ENCODE data around the gene PCDHGA11. TPM values are rescaled to one million over a fixed set of nuclear protein-coding genes. Genes with fewer than 3 reads are reported as not detected.
"Not testable (repeated sequence)": the region's sequence is repeated elsewhere in the genome, so short reads cannot be mapped to it uniquely, and the experiment has no call there.

The PCDHGA11 gene
- total RNA-seq, result 1.3 to 2.4 TPM (median 1.4 TPM) in 3 replicates
- long read RNA-seq, partial matches to known transcripts, result 0 of 1 reads
- long read RNA-seq, other reads (novel, unspliced or antisense), result 0 of 1 reads

- Mint-ChIP-seq H3K27me3 (ENCODE audit: low read depth) (no peaks in the 10 kb centered on the region), H3K27ac (ENCODE audit: unreplicated experiment) (no peak within 1 kb of the TSS), H3K9me3 (ENCODE audit: low read depth) (peaks cover 61% of the 10 kb centered on the region), H3K36me3 (ENCODE audit: low read depth) (peaks cover 64% of the 10 kb centered on the region), H3K4me3 (ENCODE audit: unreplicated experiment) (no peak within 1 kb of the TSS), H3K4me1 (ENCODE audit: low read depth) (no peaks in the 10 kb centered on the region)
- TF ChIP-seq CTCF (IDR thresholded peaks at IDR 0.05), result peak; percentile 13
- no peak for DNase-seq (ENCODE audit: low spot score)
Observed at GRCh38 chr5:141420855-141421488, at the start of gene PCDHGA11. TSS of gene PCDHGA11 (plus strand) at chr5:141421051. CDS start at chr5:141421228, 177 bp downstream.

GRCh38 chr5:141371572-141372475 is 49.0 kb upstream of the PCDHGA11 start:
- Mint-ChIP-seq H3K4me1 (ENCODE audit: low read depth) (no peaks in the 10 kb centered on the region), H3K27me3 (ENCODE audit: low read depth) (no peaks in the 10 kb centered on the region), H3K9me3 (ENCODE audit: low read depth) (peaks cover 51% of the 10 kb centered on the region), H3K4me3 (ENCODE audit: unreplicated experiment) (no peak overlapping the region), H3K27ac (ENCODE audit: unreplicated experiment) (no peak overlapping the region), H3K36me3 (ENCODE audit: low read depth) (peaks cover 11% of the 10 kb centered on the region)
- no peak for TF ChIP-seq CTCF (IDR thresholded peaks at IDR 0.05)
- DNase-seq (ENCODE audit: low spot score), result no peak

GRCh38 chr5:141373673-141374317 is 47.1 kb upstream of the PCDHGA11 start, which contains the start of gene PCDHGA6:
TSS of gene PCDHGA6 (plus strand) at chr5:141373891. CDS start at chr5:141374084, 193 bp downstream.
- Mint-ChIP-seq H3K9me3 (ENCODE audit: low read depth) (peaks cover 56% of the 10 kb centered on the region), H3K4me1 (ENCODE audit: low read depth) (no peaks in the 10 kb centered on the region), H3K27me3 (ENCODE audit: low read depth) (no peaks in the 10 kb centered on the region), H3K36me3 (ENCODE audit: low read depth) (peaks cover 11% of the 10 kb centered on the region), H3K27ac (ENCODE audit: unreplicated experiment) (no peak within 1 kb of the TSS), H3K4me3 (ENCODE audit: unreplicated experiment) (no peak within 1 kb of the TSS)
- TF ChIP-seq CTCF (IDR thresholded peaks at IDR 0.05), result no peak
- DNase-seq (ENCODE audit: low spot score), result no peak

- no peak for DNase-seq (ENCODE audit: low spot score)
- H3K4me1 Mint-ChIP-seq (ENCODE audit: low read depth), result no peaks in the 10 kb centered on the region
- H3K4me3 Mint-ChIP-seq (ENCODE audit: unreplicated experiment), result no peak overlapping the region
- H3K27me3 Mint-ChIP-seq (ENCODE audit: low read depth), result no peaks in the 10 kb centered on the region
- TF ChIP-seq CTCF (IDR thresholded peaks at IDR 0.05), result no peak
- H3K36me3 Mint-ChIP-seq (ENCODE audit: low read depth), result peaks cover 11% of the 10 kb centered on the region
- H3K9me3 Mint-ChIP-seq (ENCODE audit: low read depth), result peaks cover 55% of the 10 kb centered on the region
- no peak overlapping the region for H3K27ac Mint-ChIP-seq (ENCODE audit: unreplicated experiment)
Observed at GRCh38 chr5:141374627-141375026, 46.2 kb upstream of the PCDHGA11 start.

GRCh38 chr5:141375444-141376155 is 45.3 kb upstream of the PCDHGA11 start:
- not testable (repeated sequence) for H3K4me3 Mint-ChIP-seq (ENCODE audit: unreplicated experiment); DNase-seq (ENCODE audit: low spot score); H3K4me1 Mint-ChIP-seq (ENCODE audit: low read depth); H3K27ac Mint-ChIP-seq (ENCODE audit: unreplicated experiment); H3K27me3 Mint-ChIP-seq (ENCODE audit: low read depth)
- Mint-ChIP-seq H3K36me3 (ENCODE audit: low read depth) (peaks cover 11% of the 10 kb centered on the region), H3K9me3 (ENCODE audit: low read depth) (peaks cover 59% of the 10 kb centered on the region)
